Activated CD4-positive, alpha-beta T cell treated with anti-CD3 and anti-CD28 coated beads for 24 hours (primary cell): ENCODE results near the gene CBY2.
"Not testable (repeated sequence)": the region's sequence is repeated elsewhere in the genome, so short reads cannot be mapped to it uniquely, and the experiment has no call there.

Experiments
- DNase-seq, 2 donors: peaks; one replicate each; pipeline ENCODE4 v3.0.0-alpha.2; 2020; ENCODE audit warnings: low read depth in 2 of 2

CBY2 gene

DNA sequence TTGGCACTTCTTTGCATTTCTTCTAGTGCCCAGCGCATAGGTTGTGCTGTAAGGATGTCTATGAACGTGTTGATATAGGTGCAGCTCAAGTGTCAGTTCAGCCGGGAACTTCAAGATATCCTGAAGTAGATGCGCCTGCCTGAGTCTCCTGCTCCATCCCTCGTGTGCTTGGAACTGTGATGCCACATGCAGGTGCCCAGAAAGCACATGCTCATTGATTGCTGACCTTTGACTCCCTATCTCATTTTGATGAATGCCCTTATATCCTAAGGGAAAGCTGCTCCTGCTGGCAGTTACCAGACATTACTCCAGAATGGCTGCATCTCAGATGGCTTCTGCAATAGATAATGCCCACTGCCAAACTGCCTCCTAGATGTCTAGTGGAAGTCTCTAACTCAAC, 40.9 kb downstream of the CBY2 start:
- DNase-seq: no peak

GRCh38 chr13:45744979-45745378, 42.9 kb downstream of the CBY2 start:
- no peak for DNase-seq

DNA sequence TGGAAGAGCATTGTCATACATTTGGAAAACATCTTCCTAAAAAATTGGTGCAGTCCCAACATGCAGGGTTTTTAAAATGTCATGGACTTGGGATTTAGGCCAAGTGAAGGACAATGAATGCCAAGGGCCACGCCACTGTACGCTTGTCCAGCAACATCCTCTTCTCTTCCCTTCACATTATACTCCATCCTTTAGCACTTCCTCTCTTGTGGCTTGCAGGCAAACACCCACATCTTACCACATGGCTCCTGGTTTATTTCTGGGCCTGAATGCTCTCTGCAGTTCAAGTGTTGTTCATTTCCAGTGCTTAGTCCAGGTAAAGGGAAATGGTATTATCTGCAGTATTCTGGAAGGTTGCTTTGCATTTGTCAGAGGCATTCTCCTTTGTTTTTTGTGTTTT, 45.0 kb downstream of the CBY2 start:
- no peak for DNase-seq

DNA sequence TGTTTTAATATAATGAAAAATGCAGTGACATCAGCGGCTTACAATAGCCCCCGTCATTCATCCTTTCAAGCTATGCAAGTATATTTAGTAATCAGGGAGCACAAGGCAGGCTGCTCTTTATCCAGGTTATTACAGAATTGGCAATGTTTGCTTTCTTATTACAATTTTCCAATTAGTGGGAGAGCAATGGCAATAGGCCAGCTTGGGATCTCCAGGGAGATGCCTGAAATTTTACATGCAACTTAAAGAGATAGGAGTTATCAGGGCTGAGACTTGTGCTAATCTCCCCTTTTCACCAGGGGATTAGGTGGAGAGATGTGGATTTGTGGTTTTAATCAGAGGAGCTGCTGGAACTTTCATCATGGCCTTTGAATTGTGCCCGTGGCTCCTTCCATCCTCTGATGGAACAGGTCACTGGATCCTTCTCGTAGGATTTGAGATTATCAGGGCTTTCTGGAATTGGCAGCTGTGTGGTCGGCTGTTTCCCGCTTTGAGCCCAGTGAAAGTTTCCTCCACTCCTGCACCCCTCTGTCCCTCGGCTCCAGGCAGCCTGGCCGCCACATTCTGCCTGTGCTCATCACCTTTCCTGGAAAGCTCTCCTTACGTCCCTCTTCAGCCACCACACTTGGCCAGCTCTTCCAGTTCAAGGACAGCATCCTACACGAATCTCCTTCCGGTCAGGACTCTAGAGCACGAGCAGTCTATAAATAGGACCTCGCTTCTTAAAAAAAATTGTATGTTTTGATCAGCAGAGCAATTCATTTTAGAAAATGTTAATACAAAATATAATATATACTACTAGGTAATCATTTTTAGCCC, 47.0 kb downstream of the CBY2 start:
- no peak for DNase-seq

GRCh38 chr13:45750566-45750965, 48.4 kb downstream of the CBY2 start:
- no peak for DNase-seq

DNA sequence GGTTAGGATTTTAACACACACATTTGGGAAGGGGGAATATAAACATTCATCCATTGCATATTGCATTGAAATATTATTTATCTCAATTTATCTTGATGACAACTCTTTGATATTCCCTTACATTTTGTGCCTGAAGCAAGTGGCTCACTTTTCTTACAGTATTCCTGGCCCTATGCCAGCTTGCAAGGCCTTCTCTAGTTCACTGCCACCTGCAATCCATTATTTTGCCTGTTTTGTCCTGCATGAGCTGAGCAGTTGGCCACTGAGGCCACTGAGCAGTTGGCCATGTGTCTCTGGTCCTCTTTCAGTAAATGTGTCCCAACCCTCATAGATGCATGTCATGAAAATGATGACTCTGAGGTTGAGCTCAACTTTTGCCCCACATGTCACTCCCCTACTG, 49.8 kb downstream of the CBY2 start:
- no peak for DNase-seq

- DNase-seq: no peak
Measured at GRCh38 chr13:45752510-45752909, 50.4 kb downstream of the CBY2 start.

GRCh38 chr13:45756498-45756897, 54.4 kb downstream of the CBY2 start:
- DNase-seq: not testable (repeated sequence)

- not testable (repeated sequence) for DNase-seq
Measured at GRCh38 chr13:45757589-45757988, 55.5 kb downstream of the CBY2 start.

DNA sequence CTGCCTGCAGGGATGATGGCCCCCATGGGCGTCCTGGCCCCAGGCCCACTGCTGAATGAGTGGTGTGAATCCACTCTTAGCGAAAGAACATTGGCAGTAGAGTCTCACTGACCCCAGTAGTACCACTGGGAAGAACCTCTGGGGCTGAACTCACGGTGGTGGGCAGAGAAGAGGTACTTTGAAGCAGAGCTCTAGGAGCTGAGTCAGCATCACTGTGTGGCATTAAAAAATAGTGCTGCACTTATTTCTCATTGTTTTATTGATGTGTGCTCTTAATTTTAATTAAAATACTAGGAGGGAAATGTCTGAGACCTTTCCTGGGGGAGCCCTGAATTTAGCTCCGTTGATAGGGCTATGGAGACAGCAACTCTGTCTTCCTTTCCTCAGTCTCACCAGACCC, 61.3 kb downstream of the CBY2 start:
- DNase-seq: no peak
